ENCODE data around the gene ZNHIT1.

- TF ChIP-seq CTCF (IDR thresholded peaks at IDR 0.05; ENCODE audit: low read depth, low read length, missing input control) (no peak), RAD21 (IDR thresholded peaks at IDR 0.05) (no peak), TAF1 (conservative IDR thresholded peaks at IDR 0.05) (no peak), REST (IDR thresholded peaks at IDR 0.05) (no peak), HNF4A (conservative IDR thresholded peaks at IDR 0.05) (no peak), ATF3 (IDR thresholded peaks at IDR 0.05) (no peak), JUND (IDR thresholded peaks at IDR 0.05) (no peak), GABPA (IDR thresholded peaks at IDR 0.05 in 1 of 2, conservative IDR thresholded peaks at IDR 0.05 in 1 of 2) (no peak), MAX (IDR thresholded peaks at IDR 0.05) (no peak), EGR1 (IDR thresholded peaks at IDR 0.05; ENCODE audit: low read depth in 2 of 2) (no peak), YY1 (IDR thresholded peaks at IDR 0.05) (no peak)
These were observed 51.7 kb downstream of the ZNHIT1 start for GRCh38 chr7:101269664-101270063.

Data from liver (tissue), 3 donors.